Muscle layer of colon (tissue), 2 donors: ENCODE data around the gene RAB3B.

Experiments used
- H3K27ac ChIP-seq: one replicate; pipeline ENCODE4 v1.7.0; 2013; ENCODE audit warnings: low read depth, mild to moderate bottlenecking, low read length, moderate library complexity
- H3K27me3 ChIP-seq, 2 donors: one replicate each; pipeline ENCODE4 v1.7.0; 2013; ENCODE audit warnings: low read length in 2 of 2, mild to moderate bottlenecking in 2 of 2; ENCODE audit not compliant: insufficient read depth in 2 of 2, control insufficient read depth in 1 of 2
- H3K36me3 ChIP-seq: one replicate; pipeline ENCODE4 v1.7.0; 2013; ENCODE audit warnings: mild to moderate bottlenecking, low read length; ENCODE audit not compliant: insufficient read depth
- H3K4me1 ChIP-seq: one replicate; pipeline ENCODE4 v1.7.0; 2013; ENCODE audit warnings: mild to moderate bottlenecking, low read length; ENCODE audit not compliant: insufficient read depth
- H3K4me3 ChIP-seq, 2 donors: one replicate each; pipeline ENCODE4 v1.7.0; 2013; ENCODE audit warnings: low read length in 2 of 2, low read depth in 1 of 2, mild to moderate bottlenecking in 1 of 2, moderate library complexity in 1 of 2
- H3K9ac ChIP-seq: one replicate; pipeline ENCODE4 v1.7.0; 2013; ENCODE audit warnings: low read length
- H3K9me3 ChIP-seq: one replicate; pipeline ENCODE4 v1.7.0; 2013; ENCODE audit warnings: mild to moderate bottlenecking, low read length
- donor health status: abdominal sarcoma.
- donor health status: Adenocarcinoma of cecum.

Gene RAB3B

GRCh38 chr1:51859333-51859732 is 131.2 kb downstream of the RAB3B start:
- no peaks in the 10 kb centered on the region for H3K27me3 ChIP-seq
- H3K9me3 ChIP-seq, result no peaks in the 10 kb centered on the region
- peaks cover 5% of the 10 kb centered on the region for H3K36me3 ChIP-seq

GRCh38 chr1:51858892-51859291 is 131.6 kb downstream of the RAB3B start:
- no peaks in the 10 kb centered on the region for H3K9me3 ChIP-seq
- H3K36me3 ChIP-seq, result peaks cover 5% of the 10 kb centered on the region
- no peak overlapping the region for H3K9ac ChIP-seq
- no peak overlapping the region for H3K27ac ChIP-seq
- no peaks in the 10 kb centered on the region for H3K27me3 ChIP-seq
- no peak overlapping the region for H3K4me3 ChIP-seq
- no peaks in the 10 kb centered on the region for H3K4me1 ChIP-seq

More at GRCh38 chr1:51859333-51859732, 131.2 kb downstream of the RAB3B start:
- Histone ChIP-seq H3K4me3 (no peak overlapping the region), H3K4me1 (no peaks in the 10 kb centered on the region), H3K9ac (no peak overlapping the region), H3K27ac (no peak overlapping the region)
